Left ventricle myocardium superior (tissue), 1 donor: Measurements from ENCODE around the gene VPS29. TPM values are rescaled to one million over a fixed set of nuclear protein-coding genes. Genes with fewer than 3 reads are reported as not detected.
"Not testable (repeated sequence)": the region's sequence is repeated elsewhere in the genome, so short reads cannot be mapped to it uniquely, and the experiment has no call there.

ENCODE experiments used
- ATAC-seq: fragments of 200-7000 bp; cut with Tn5 transposase; one replicate; pipeline ENCODE4 v1.9.1; 2020; ENCODE audit warnings: mild to moderate bottlenecking, moderate library complexity
- DNase-seq: peaks from one replicate; pipeline ENCODE4 v3.0.0-alpha.2; 2020
- intact Hi-C: fragments of 100-400 bp; cut with micrococcal nuclease; formaldehyde crosslinking; loops from one replicate; pipeline ENCODE4 v1.11.0; 2022
- long read RNA-seq: library from polyadenylated mRNA; unstranded; transcript quantifications from one replicate; pipeline ENCODE4 v2.0.0, GENCODE V29; 2021
- total RNA-seq: library from RNA; stranded (reverse); fragmentation: NEBNext Ultra II Directional; extraction: Animal tissue kit (Norgen Biotek cat#: 25700); gene quantifications from one replicate; pipeline ENCODE4 v1.2.1, GENCODE V29; 2021
- donor health status: DM: no; HTN: yes; CAD: no; lungs with severe emphysema.

The VPS29 gene
- 94.1 TPM for total RNA-seq
- long read RNA-seq, transcript VPS29-206 (4 exons, 1,523 nt), result major isoform, 90 of 155 reads
- long read RNA-seq, partial matches to known transcripts, result 1 of 155 reads
- long read RNA-seq, other reads (novel, unspliced or antisense), result 64 of 155 reads

DNA sequence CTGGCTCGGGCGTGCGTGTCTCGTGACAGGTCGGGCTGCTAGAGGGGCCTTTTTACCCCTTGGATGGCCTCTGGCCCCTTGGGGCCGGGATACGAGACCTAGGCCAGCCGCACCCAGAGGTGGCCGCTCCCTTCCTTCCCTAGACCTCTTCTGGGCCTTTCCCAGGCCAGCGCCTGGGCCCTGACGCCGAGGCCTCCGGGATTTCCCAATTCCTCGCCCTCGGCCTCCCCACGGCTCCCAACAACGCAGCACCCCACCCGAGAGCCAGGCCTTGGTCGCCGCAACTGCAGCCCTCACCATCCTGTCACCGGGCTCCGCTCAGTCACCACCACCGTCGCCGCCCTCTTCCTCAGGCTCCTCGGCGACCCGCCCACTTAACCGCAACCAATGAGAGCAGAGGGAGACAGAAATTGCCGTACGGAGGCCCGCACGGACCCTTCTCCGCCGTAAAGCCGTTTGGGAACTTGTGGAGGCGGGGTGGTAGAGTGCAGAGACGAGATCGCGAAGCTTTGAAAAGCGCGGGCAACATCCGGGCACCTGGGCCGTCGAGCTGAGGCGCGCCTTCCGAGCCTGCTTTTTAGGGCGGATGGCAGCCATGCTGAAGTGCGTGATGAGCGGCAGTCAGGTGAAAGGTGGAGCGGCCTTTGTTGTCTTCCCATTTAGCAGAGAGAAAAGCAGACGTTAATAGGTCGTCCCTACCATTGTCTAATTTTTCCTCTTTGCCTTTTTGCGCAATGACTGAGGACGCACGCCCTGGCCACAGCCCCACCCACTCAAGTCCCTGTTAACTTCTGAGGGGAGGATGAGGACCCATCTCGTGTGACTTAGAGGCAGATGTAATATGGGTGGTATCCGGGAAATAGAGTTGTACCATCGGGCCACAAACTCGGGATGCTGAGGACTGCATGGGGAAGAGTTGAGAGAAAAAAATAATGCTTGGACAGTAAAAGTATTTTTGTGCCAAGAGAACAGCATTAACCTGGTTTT is at the start of gene VPS29, which contains the start of gene RAD9B:
Gene VPS29, minus strand, starts transcription at position 360 of the 987 bp plus-strand sequence. Its CDS starts 60 bp downstream, at position 300.
Gene RAD9B, plus strand, starts transcription at position 580 of the 987 bp plus-strand sequence. Its CDS starts 7 bp downstream, at position 587.
- ATAC-seq (peak; percentile 98), DNase-seq (peak; percentile 98)
- intact Hi-C loops, result no loop called here

DNA sequence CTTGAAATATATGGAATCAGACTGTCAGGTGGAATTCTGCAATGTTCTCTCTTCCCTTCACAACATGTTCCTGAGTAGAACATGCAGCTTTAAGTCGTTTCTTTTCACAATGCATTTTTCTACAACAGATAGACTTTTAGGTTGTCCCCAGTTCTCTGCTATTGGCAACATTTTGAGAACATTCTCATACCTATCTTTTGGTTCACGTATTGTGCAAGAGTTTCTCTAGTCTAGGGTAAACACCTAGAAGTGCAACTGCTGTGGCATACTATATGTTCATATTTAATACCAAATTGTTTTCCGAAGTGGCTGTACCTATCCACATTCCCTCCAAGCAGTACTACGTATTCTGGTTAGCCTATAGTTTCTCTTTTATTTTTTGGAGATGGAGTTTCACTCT is 49.1 kb upstream of the VPS29 start:
- no peak for ATAC-seq
- intact Hi-C loops, result no loop called here
- no peak for DNase-seq

DNA sequence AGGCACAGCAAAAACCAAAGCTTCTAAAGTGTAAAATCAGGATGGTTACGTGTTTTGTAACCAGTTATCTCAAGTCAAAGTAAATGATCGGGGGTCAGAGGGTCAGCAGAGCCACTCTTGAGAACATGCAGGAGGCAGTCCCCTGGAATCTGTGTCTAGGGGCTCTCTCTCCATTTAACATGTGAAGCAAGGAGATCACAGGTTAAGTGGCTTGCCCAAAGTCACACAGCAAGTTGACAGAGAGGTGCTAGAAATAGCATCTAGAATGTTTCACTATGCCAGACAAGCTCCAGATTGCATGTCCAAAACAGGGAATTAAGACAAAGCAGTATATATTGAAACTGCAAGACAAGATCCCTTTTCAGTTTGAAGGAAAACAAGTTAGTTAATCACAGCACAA is 47.8 kb upstream of the VPS29 start:
- intact Hi-C loops, result no loop called here
- ATAC-seq, result peak; percentile 55
- DNase-seq, result no peak

DNA sequence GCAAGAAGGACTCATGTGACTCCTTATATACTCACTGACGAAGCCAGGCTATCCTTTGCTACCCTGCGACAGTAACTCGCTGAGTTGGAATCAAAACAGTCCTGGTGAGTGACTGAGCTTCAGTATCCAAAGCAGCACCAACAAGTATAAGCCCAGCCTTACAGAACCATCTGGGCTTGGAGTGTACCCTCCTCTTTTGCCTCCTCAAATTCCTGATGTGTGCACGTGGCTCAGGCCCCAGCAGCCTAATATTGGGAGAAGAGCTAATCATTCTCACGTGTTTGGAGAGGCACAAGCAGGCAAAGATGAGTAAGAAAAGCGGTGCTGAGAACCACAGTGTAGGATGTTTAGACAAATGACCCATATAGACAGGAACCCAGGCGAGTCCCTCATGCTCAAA is 46.8 kb upstream of the VPS29 start:
- ATAC-seq (peak; percentile 52), DNase-seq (no peak)
- intact Hi-C loops, result no loop called here

DNA sequence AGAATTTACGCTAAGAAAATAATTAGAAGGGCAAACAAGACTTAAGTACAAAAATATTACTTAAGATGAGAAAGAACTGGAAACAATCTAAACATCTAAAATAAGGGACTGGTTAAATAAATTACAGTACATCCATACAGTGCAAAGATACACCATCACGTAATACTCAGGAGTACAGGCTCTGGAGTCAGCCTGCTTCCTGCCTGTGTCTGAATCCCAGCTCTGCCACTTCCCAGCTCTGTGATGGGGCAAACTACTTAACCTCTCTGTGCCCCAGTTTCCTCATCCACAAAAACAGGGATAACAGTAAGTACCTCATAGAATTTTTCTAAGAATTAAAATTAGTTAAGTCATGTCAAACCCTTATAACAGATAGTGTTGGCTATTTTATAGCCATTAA is 45.2 kb upstream of the VPS29 start:
- DNase-seq (no peak), ATAC-seq (no peak)
- intact Hi-C loops, result no loop called here

DNA sequence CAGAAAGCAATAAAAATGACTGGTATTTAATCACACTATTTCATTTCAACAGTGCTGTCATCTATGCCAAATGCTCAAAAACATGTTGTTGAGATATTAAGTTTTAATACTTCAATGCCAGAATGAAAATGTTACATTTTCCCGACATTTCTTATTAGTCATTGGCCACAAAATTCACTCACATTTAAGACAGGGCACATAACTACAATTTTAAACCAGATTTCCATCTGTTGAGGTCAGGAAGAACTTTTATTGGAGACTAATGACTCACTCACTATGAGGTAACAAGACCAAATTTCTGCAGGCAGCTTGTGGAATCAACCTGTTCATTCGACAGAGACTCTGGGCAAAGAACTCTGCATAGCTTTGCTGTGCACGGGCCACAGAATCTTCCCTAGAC is 44.4 kb upstream of the VPS29 start:
- ATAC-seq (no peak), DNase-seq (no peak)
- intact Hi-C loops, result no loop called here

DNA sequence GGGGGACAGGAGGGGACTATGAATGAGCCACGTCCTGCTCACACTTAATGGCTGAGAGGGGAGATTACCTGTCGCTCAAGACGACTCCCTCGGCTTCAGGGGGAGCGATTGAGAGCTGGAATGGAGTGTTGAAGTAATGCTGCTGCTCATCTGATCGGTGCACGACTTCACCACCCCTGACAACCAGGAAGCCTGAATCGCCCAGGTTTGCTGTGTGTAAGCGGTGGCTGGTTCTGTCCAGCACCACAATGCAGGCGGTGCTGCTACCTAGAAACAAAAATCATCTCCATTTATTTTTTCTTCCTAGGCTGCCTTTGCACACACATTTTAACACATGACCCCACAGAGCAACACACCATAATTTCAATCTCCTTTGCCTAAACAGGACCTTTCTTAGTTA is 43.9 kb upstream of the VPS29 start:
- no peak for ATAC-seq
- intact Hi-C loops, result no loop called here
- DNase-seq, result no peak

DNA sequence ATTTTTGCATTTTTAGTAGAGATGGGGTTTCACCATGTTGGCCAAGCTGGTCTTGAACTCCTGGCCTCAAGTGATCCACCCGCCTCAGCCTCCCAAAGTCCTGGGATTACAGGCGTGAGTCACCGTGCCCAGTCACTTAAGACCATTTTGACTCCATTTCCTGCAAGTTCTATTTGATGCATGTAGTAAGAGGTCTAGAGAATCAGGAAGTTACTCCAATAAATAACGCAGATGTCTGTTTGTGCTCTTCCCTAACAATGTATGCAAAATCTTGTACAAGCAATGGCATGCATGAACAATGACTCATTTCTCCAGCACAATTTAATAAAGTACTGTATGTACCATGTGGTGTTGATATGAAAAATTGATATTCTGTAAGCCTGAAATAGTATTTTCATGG is 43.3 kb upstream of the VPS29 start:
- ATAC-seq, DNase-seq, intact Hi-C loops: not testable (repeated sequence)

DNA sequence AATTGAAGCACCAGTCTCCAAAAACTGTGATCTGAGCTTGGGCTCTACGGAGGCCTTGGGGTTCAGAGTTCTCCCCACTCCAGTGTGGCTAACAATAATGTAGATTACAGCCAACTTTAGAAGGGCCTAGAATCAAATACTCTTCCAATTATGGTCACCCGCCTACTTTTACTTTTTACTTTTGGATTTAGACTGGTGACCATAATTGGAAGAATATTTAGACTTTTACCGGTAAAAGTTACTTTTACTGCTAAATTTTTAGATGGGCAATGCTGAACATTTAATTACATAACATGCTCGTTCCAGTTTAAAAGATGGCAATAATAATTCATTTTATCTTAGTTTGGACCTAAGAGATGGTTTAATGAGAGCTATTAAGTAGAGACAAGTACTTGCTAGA is 42.1 kb upstream of the VPS29 start:
- ATAC-seq (no peak), DNase-seq (no peak)
- intact Hi-C loops, result no loop called here

DNA sequence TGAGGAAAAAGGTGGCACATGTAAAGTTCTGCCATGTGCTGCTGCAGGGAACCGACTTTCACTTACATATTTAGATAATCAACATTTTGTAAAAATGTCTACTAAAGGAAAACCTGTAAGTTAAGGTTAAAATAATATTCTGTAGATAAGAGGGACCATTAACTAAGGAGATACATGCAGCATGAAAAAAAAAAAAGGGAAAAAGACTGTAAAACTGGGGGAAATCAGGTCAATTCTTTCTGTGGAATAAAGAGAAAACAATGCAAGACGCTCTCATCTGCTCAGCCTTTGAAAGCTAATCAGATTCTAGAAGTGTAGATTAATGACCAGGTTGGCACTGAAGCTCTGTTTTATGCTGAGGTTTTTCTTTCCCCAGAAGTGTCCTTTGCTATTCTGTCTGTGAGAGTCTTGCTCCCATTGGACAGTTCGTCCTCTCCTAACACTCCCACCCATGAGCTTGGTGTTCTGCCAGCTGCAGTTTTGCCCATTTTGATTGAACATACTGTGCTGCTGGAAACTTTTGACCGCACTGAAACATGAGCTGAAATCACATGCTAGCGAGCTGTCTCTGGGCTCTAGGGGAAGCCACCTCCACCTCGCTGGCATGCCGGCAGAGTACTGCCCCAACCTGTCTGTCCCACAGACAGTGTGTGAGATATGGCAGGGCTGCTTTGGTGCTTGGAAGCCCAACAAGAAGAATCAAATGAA is 41.5 kb upstream of the VPS29 start:
- ATAC-seq (peak; percentile 86), DNase-seq (peak; percentile 89)
- intact Hi-C loops, result no loop called here

DNA sequence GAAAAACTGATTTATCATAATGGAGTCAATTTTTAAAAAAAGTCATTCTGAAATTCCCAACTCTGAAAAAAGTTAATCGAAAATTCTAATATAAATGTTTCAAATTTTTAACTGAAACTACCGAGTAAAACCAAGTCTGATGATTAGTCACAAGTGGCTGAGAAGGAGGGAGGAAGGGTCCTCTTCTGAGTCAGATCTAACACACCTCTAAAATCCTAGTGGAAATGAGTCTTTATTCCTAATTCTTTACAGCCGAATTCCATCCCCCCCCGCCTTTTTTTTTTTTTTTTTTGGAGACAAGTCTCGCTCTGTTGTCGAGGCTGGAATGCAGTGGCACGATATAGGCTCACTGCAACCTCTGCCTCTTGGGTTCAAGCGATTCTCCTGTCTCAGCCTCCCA is 38.1 kb upstream of the VPS29 start:
- intact Hi-C loops, result no loop called here
- DNase-seq (no peak), ATAC-seq (no peak)

DNA sequence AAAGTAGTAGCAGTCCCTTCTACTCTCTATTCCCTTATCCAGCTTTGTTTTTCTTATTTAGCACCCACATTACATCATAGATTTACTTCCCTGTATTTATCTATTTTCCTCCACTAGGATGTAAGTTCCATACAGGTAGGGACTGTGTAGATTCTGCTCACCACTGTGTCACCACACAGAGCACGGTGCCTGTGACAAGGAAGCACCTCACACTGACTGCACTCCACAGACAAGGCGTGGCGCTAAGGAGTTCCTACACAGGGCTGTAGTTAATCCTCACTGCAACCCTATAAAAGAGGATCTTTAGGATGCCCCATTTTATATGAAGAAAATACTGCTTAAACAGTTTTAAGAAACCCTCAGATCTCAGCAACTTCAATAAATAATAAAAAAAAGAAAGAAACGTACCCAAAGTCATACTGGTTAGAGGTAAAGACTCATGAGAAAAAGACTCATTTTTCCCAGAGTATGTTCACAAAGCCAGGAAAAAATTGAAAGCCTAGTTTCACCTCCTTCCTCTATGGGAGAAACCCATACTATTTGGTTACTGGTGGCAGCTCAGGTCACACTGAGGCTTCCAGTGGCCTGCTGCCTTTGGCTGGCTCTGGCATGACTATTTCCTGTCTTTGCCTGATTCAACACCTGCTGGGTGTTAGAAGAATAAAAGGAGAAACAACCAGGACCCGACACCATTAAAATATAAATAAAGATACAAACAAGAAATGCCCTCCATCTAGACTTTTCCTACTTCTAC is 37.1 kb upstream of the VPS29 start:
- ATAC-seq (no peak), DNase-seq (no peak)
- intact Hi-C loops, result no loop called here

DNA sequence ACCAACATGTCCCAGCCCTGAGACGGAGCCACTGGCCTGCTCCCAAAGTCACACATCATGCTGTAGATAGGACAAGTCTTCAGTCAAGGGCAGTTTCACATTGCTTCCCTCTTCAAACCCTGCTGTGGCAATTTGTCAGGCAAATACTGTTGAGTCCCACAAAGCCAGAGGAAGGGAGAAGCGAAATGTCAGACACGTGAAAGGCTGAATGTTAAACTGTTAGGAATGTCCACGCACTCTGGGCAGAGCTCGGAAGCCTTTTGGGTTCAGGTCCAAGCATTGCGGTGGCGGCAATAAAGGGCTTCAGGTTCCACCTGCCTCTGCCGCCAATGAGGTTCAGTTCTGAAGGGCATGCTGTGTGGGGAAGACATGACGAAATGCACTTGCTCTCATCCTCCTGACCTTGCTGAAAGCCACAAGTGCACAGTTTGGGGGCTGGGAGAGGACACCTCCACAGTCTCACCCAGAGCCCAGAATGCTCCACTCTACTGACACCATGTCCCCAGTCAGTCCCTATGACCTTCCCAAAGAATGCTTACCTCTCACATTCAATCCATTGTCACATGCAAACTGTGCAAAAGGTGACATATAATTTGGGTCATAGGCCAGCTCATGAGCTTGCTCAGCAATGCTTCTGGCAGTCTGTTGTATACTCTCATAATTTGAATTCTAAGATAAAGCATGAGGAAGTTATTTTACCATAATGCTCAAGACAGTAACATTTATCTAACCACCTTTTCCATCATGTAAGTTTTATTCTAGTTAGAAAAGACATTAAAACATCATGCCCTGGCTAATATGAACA is 35.9 kb upstream of the VPS29 start:
- intact Hi-C loops, result no loop called here
- peak; percentile 89 for ATAC-seq
- peak; percentile 83 for DNase-seq

DNA sequence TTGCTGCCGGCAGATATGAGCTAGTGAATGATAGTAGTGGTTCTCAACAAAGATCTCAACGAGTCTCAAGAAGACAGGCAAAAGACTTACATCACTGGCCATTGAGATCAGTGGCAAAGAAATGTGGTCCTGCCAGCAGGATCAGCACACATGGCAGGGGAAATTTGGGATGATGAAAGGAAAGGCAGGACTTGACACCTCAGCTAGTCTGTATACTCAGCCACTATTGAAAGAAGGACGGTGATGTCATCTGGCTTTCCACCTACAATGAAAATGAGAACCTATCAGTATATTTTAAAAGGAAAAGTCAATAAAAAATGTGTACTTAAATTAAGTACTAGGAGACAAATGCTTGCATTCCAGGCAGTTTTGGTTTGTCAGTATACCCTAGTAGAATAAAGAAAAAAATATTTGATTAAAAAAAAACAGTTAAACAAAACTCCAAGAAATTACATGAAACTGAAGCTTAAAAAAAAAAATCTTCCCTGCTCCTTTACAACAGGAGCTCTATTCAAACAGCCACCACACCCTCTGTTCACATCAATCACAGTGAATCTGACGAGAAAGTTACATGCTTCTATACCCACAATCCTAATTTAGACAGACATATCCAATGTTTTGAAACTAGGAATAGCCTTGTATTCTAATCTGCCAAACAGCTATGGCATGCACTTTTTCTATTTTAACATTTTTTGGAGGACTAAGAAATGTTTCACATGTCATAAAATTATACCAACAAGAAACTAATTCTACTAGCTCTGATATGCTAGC is 35.1 kb upstream of the VPS29 start:
- no peak for DNase-seq
- peak; percentile 1 for ATAC-seq
- intact Hi-C loops, result no loop called here

DNA sequence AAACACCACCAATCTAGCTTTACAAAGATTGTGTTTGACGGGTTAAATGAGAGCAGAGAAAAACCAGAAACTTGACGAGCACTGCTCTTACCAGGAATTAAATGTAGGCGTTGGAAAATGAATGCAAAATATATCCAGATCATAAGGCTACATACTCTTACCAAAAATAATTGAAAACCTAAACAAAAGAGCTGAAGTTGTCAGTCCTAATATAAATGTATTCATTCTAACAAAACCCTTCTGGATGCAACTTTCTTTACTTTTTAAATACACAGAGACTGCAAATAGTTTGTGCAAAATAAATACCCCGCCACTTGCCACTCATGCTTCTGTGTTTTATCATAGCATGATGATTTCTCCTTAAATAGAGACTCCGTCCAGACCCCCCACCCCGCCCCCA is 32.9 kb upstream of the VPS29 start:
- ATAC-seq (no peak), DNase-seq (no peak)
- intact Hi-C loops, result no loop called here

DNA sequence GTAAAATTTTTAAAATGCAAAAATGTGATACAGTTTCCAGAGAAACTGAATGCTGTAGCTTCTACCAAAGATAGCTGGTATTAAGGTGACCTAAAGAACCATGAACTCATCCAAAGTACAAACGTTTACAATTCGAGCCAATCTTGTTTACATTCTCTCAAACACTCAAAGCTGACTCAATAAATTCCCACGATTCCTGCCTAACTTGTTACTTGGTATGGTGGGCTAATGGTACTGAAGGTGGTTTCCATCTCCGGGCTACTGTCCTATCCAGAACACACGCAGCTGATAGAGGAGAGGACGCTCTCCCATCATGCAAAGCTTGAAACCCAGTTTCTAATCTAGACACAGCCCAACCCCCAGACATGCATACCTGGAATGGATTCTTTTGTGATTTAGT is 31.7 kb upstream of the VPS29 start:
- intact Hi-C loops, result no loop called here
- DNase-seq, result no peak
- ATAC-seq, result no peak

DNA sequence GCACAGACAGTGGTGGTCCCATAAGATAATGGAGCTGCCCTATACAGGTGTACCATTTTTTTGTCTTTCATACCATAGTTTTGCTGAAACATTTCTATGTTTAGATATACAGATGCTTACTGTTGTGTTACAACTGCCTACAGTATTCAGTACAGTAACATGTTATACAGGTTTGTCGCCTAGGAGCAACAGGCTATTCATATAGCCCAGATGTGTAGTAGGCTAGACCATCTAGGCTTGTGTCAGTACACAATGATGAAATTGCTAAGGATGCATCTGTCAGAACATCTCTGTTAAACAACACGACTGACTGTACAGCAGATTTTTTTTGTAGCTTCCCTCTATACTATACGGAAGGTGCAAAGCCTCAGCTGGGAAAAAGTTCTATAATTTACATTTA is 30.7 kb upstream of the VPS29 start:
- DNase-seq, result no peak
- no peak for ATAC-seq

More for the DNA sequence above, 30.7 kb upstream of the VPS29 start:
- intact Hi-C loops, result no loop called here
